Lower lobe of right lung (tissue), 2 donors: ENCODE measurements around the gene KCNK16. TPM values are rescaled to one million over a fixed set of nuclear protein-coding genes. Genes with fewer than 3 reads are reported as not detected.

Experiments
- ATAC-seq, 2 donors: fragments of 200-7000 bp; cut with Tn5 transposase; one replicate each; pipeline ENCODE4 v1.9.1; 2020 to 2022; ENCODE audit warnings: mild to moderate bottlenecking in 2 of 2, moderate library complexity in 2 of 2
- DNase-seq: peaks from one replicate; pipeline ENCODE4 v3.0.0-alpha.2; 2020
- H3K27ac ChIP-seq: fragments of 200-600 bp; one replicate; pipeline ENCODE4 v1.8.0; 2022
- H3K27me3 ChIP-seq: fragments of 200-600 bp; one replicate; pipeline ENCODE4 v1.8.0; 2022; ENCODE audit warnings: low read depth
- H3K36me3 ChIP-seq: fragments of 200-600 bp; one replicate; pipeline ENCODE4 v1.8.0; 2022; ENCODE audit warnings: mild to moderate bottlenecking
- H3K4me1 ChIP-seq: fragments of 200-600 bp; one replicate; pipeline ENCODE4 v1.8.0; 2022
- H3K4me3 ChIP-seq: fragments of 200-600 bp; one replicate; pipeline ENCODE4 v1.8.0; 2022; ENCODE audit warnings: mild to moderate bottlenecking
- H3K9me3 ChIP-seq: fragments of 200-600 bp; one replicate; pipeline ENCODE4 v1.8.0; 2022
- CTCF ChIP-seq: fragments of 200-600 bp; IDR thresholded peaks from one replicate; pipeline ENCODE4 v1.8.0; 2022; ENCODE audit warnings: antibody characterized with exemption, mild to moderate bottlenecking
- intact Hi-C: fragments of 100-400 bp; cut with DNase I; formaldehyde crosslinking; loops from one replicate; pipeline ENCODE4 v1.11.0; 2022
- long read RNA-seq: library from polyadenylated mRNA; unstranded; transcript quantifications from one replicate; pipeline ENCODE4 v2.0.0, GENCODE V29; 2021
- total RNA-seq: library from RNA; stranded (reverse); fragmentation: NEBNext Ultra II Directional; extraction: Animal tissue kit (Norgen Biotek cat#: 25700); gene quantifications from one replicate; pipeline ENCODE4 v1.2.1, GENCODE V29; 2021
- donor health status: DM: no; HTN: yes; CAD: no; lungs with severe emphysema.

The KCNK16 gene
- not detected for total RNA-seq
- long read RNA-seq = 0 reads

DNA sequence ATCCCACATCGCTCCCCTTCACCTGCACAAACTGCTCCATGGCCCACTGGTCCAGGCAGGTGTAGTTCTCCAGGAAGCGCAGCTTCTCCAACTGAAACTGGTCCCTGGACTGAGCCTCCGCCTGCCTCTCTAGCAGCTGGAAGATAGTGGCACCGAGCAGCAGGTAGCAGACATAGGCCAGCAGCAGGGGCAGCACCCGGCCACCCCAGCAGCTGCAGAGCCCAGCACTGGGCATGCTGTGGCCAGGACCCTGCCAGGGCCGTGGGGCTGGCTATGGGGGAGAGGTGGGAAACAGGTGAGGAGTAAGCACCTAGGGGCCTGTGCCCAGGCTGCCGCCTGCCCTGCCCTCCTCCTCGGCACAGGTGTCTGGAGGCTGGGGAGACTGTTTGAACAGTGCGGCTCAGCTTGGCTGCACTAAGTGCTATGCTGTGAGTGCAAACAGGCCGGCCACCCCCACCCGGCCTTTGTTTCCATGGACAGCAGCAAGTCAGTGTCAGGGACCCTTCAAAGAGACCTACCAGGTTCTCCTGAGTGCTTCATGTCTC, at the start of gene KCNK16:
Gene KCNK16 (minus strand): TSS at position 397 of the 545 bp plus-strand sequence. CDS start 162 bp downstream, at position 235.
- H3K27me3 ChIP-seq = no peaks in the 10 kb centered on the region
- no peaks in the 10 kb centered on the region for H3K9me3 ChIP-seq
- no peak within 1 kb of the TSS for H3K27ac ChIP-seq
- DNase-seq = no peak
- ATAC-seq = no peak
- no peaks in the 10 kb centered on the region for H3K36me3 ChIP-seq
- no peak for TF ChIP-seq CTCF
- H3K4me1 ChIP-seq = no peaks in the 10 kb centered on the region
- intact Hi-C loops = no loop called here
- H3K4me3 ChIP-seq = no peak within 1 kb of the TSS

DNA sequence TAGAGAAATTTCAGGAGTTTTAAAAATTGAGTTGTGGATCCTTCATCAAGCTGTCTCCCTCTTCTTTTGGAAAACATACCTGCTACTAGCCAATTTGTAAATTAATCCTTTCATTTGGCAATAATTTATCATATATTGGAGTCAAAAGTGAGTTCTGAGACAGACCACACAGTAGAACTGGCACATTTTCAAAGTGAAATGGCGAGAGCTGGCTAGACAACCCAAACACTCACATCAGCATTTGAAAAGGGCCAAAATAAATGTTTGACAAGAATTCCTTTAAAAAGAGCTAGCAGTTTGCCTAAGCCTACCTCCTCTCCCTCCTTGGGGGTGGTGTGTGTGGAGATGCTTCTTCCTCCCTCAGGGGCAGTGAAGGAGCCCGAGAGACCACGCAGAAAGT, 47.9 kb upstream of the KCNK16 start:
- no peaks in the 10 kb centered on the region for H3K27me3 ChIP-seq
- intact Hi-C loops = no loop called here
- TF ChIP-seq CTCF = no peak
- no peaks in the 10 kb centered on the region for H3K9me3 ChIP-seq
- ATAC-seq (no peak), DNase-seq (no peak)
- no peaks in the 10 kb centered on the region for H3K4me1 ChIP-seq
- no peaks in the 10 kb centered on the region for H3K36me3 ChIP-seq
- H3K4me3 ChIP-seq = no peak overlapping the region
- H3K27ac ChIP-seq = no peak overlapping the region

GRCh38 chr6:39369987-39370386, 47.5 kb upstream of the KCNK16 start:
- Histone ChIP-seq H3K27me3 (no peaks in the 10 kb centered on the region), H3K27ac (no peak overlapping the region), H3K4me3 (no peak overlapping the region), H3K9me3 (no peaks in the 10 kb centered on the region), H3K36me3 (no peaks in the 10 kb centered on the region), H3K4me1 (no peaks in the 10 kb centered on the region)
- no peak for TF ChIP-seq CTCF
- no peak for DNase-seq
- intact Hi-C loops = no loop called here
- ATAC-seq = no peak

DNA sequence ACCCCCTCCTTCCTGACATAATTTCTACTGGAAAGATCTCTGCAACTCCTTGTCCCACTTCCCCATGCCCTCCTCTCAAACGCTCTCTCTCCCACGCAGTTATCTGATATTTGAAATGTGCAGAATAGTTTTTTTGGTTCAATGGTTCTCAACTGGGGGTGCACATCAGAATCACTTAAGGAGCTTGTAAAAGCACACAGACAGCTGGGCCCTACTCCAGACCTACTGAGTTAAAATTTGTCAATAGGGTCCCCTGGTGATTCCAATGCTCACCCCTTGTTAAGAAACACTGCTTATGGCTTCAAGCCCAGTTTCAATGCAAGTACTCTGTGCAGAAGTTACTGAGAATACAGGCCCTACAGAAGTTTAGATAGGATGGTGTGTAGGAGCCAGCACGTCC, 45.2 kb upstream of the KCNK16 start:
- TF ChIP-seq CTCF = no peak
- DNase-seq (no peak), ATAC-seq (no peak)
- Histone ChIP-seq H3K4me3 (no peak overlapping the region), H3K9me3 (no peaks in the 10 kb centered on the region), H3K36me3 (no peaks in the 10 kb centered on the region), H3K4me1 (no peaks in the 10 kb centered on the region), H3K27ac (no peak overlapping the region), H3K27me3 (no peaks in the 10 kb centered on the region)
- intact Hi-C loops = no loop called here

DNA sequence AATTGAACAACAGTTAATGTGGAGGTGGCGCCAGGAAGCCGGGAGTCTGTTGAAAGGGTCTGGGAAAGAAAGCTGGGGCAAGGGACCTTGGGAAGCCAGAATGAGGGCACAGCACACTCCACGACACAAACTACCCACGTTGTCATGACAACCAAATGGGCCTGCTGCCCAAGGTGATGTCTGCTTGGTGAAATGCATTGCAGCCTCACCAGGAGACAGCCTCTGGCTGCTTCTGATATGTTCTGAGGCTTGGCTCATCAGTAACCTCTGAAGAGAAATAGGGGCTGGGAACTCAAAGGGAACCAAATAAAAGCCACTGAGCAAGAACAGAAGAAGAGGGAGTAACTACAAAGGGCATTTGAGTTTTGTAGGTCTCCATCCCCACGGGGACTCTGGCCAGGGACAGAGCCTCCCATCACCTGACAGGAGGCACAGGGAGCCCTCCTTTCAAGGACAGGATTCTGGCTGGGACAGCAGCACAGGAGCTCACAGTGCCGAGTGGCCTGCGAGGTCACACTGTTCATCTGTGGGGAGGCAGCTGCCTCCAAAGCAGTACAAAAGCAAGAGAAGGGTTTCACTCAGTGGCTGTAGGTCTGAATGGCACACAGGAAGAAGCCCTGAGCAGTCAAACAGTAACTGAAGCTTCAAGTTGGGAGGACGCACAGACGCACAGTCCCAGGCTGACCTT, 44.6 kb upstream of the KCNK16 start:
- no peak for TF ChIP-seq CTCF
- Histone ChIP-seq H3K36me3 (no peaks in the 10 kb centered on the region), H3K27me3 (no peaks in the 10 kb centered on the region), H3K4me3 (no peak overlapping the region), H3K4me1 (peaks cover 6% of the 10 kb centered on the region), H3K9me3 (no peaks in the 10 kb centered on the region), H3K27ac (no peak overlapping the region)
- no peak for ATAC-seq
- DNase-seq = no peak
- intact Hi-C loops = no loop called here
